GM21447 (cell line): ENCODE data around the gene GUK1.
"Not testable (repeated sequence)": the region's sequence is repeated elsewhere in the genome, so short reads cannot be mapped to it uniquely, and the experiment has no call there.

Experiments used
- ATAC-seq: cut with Tn5 transposase; IDR thresholded peaks from one replicate; pipeline ENCODE4 v1.9.1; 2021; ENCODE audit not compliant: unreplicated experiment

The GUK1 gene

DNA sequence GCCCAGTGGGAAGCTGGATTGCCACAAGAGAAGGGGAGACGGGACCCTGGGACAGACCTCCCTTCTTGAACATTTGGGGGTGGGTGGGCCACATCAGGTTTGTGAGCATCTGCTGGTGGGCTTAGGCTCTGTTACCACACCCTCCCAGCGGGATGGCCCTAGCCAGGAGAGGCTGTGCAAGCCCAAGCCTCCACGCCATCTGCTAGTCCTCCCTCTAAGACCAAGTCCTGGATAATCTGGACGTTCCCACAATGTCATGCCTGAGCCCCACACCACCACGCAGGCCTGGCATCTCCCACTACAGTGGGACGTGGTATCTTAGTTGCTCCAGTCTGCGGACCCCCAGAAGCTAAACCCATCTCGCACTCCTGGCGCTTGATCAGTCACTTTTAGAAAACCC is 21.8 kb downstream of the GUK1 start:
- ATAC-seq, result no peak

DNA sequence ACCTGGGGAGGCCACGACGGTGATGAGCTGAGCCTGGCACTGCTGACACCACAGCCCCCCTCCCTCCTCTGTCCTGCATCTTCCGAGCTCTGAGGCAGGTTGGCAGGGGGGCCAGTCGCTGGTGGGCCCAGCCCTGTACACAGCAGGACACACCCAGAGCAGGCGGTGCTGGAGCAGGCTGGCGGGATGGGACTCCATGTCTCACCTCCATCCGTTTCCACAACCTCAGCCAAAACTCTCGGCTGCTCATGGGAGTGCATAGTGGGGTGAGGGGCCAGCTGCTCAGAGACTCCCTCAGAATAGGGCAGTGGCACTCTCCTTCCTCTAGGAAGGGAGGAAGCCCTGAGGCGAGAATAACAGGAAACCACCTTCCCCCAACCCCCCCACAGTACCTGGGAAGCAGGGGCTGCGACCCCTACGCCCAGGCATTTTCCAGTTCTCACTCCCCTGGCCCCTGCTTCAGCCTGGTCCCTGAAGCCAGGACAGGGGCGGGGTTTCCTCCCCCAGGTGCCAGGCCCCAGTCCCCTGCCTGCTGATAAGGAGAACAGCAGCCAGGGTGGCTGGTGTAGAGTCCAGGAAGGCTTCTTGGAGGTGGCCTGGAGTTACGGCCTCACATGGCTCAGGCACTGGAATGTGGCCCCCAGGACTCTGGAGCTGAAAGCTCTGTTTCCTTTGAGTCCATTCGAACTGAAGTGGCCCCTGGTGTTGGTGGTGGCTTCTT is 22.4 kb downstream of the GUK1 start:
- no peak for ATAC-seq

DNA sequence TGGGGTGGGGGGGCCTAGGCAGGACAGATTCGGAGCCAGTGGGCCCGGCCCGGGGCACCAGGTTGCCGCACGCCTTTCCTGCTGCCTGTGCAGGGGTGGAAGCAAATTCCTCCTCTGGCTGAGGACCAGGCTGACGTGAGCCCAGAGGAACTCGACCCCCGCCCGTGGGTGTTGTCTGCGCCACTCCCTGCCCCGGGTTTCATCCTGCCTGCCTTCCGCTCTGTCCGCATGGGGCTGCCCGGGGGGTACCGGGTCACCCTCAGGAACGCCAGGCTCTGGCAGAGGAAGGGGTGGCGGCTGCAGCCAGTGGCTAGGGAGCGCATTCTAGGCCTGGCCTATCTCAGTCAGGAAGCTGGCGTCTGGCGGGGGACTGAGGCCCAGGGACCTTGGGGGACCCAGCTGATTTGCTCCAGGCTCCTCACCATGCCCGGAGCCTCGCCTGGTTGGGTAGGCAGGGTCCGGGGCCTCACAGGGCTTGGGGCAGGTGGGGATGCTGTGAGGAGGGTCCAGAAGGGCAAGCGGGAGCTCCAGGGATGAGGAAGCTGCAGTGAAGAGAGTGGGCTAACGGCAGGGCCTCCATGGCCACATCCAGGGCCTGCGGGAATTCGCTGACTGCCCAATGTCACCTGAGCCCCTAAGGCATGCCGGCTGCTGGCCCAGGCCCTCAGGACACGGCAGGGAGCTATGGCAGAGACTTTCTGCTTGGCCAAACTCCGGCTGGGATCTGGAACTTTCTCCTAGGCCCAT is 23.1 kb downstream of the GUK1 start:
- ATAC-seq, result no peak

- ATAC-seq, result no peak
These were observed 23.9 kb downstream of the GUK1 start for GRCh38 chr1:228163776-228164519.

- ATAC-seq, result peak; percentile 0
These were observed 24.7 kb downstream of the GUK1 start for GRCh38 chr1:228164561-228165371.

GRCh38 chr1:228165372-228166169 is 25.5 kb downstream of the GUK1 start, which contains the start of gene IBA57:
Gene IBA57 (plus strand): TSS chr1:228165804. CDS start chr1:228165817, 13 bp downstream.
- ATAC-seq, result peak; percentile 76

GRCh38 chr1:228166170-228166936 is 26.3 kb downstream of the GUK1 start:
- peak; percentile 31 for ATAC-seq

DNA sequence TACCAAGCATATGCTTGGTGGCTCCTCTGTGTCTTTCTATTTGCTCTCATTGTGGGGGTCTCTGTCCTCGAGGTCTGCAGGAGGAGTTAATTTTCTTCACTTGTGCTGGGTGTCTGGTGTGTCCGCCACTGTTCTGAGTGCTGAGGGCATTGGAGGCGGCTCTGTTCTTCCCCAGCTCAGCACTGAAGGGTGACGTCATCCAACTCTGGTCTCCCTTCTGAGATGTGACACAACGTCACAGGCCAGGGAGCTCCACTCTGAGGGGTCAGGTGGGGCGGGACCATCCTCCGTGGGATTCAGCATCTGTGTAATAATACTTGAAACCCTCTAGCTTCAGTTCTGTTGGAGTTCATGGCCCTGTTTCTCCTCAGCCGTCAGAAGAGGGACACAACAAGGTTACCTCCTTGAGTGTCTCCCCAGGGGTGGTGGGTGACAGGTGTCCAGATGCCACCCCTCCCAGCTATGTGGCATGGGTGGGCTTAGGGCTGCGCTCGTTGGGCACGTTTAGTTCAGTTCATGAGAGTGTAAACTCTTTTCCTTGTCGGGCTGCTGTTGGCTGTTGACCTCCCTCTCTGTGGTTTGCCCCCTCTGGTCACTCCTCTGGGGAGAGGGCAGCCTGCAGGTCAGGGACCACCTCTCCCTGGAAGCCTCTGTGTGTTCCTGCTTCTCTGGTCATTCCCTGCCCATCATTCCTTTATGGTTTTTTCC is 28.6 kb downstream of the GUK1 start:
- no peak for ATAC-seq

DNA sequence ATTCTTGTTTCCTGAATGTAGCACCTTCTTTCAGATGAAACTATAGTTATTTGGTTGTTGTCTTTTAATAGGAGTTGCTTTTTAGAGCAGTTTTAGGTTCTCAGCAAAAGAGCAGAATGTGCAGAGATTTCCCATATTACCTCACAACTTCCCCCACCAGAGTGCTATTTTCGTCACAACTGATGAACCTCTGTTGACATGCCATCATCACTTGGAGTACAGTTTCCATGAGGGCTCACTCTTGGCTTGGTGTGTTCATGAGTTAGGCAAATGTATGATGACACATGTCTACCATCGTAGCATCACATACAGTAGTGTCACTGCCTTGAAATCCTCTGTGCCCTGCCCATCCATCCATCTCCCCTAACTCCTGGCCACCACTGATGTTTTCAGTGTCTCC is 29.3 kb downstream of the GUK1 start:
- no peak for ATAC-seq

DNA sequence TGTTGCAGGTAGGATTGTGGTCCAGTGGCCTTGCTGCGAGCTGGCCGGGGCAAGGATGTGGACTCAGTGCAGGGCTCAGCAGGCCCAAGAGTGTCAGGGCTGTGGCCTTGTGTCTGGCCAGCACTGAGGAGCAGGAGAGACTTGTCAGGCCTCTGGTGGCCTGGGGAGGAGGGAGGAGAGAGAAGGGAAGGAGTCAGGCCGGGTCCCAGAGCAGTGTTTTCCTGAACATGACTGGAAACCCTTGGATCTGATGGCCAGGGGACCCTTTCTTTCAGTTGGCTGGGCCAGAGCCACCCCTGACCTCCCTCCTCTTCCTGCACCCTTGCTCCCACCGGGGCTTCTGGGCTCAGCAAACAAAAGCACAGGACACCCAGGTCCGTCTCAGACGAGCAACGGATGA is 30.6 kb downstream of the GUK1 start:
- ATAC-seq, result no peak

DNA sequence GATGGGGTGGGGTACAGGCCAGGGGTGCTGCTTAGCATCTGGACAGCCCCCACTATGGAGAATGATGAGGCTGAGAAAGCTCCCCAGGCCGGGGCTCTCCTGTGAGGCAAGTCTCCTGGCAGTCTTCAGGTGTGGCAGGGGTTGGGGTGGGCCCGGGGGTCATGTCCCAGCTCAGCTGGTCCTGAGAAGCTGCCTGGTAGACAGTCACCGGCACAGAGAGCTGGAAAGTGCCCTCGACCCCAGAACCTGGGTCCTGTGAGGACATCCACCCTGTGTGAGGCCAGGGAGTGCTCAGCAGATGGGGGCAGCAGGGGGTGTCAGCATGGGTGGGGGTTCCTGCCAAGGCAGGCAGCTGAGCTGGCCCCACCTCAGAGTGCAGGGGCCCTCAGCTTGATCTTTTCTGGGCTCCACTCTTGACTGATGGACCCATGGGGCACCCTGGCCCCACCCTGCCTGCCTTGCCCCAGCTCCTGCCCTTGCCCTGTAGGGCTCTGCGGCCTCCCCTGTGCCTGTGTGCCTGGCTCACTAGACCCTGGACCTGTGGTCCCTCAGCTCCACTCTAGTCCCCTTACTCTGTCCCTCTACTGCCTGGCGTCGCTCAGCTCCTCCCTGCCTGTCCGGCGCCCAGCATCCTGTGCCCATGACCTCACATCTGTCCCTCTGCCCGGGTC is 31.3 kb downstream of the GUK1 start:
- ATAC-seq, result no peak

- ATAC-seq, result no peak
These were observed 32.8 kb downstream of the GUK1 start for GRCh38 chr1:228172591-228173527.

GRCh38 chr1:228173528-228174481 is 33.7 kb downstream of the GUK1 start:
- not testable (repeated sequence) for ATAC-seq

GRCh38 chr1:228174482-228175315 is 34.6 kb downstream of the GUK1 start:
- ATAC-seq, result no peak
